OCI-LY7 (cell line): ENCODE data around the gene VPS13D.

Experiments
- CTCF ChIP-seq: fragments of 200-600 bp; sonication (generic); conservative IDR thresholded peaks from 2 replicates; pipeline ENCODE4 v1.5.1; 2014; ENCODE audit warnings: mild to moderate bottlenecking, antibody characterized with exemption, low read length, moderate library complexity, mixed read lengths
- EZH2phosphoT487 ChIP-seq: fragments of 200-600 bp; sonication (generic); IDR thresholded peaks from 2 replicates; pipeline ENCODE4 v1.6.1; 2018; ENCODE audit warnings: low read depth, borderline replicate concordance, mild to moderate bottlenecking, mixed run types, antibody characterized with exemption, low read length, moderate library complexity, mixed read lengths

- TF ChIP-seq CTCF (no peak), EZH2phosphoT487 (no peak)
Measured at GRCh38 chr1:12232221-12232620, 2.4 kb downstream of the VPS13D start.
